Effector CD4-positive, alpha-beta T cell (primary cell): Measurements from ENCODE around the gene TRIM45.
"Not testable (repeated sequence)": the region's sequence is repeated elsewhere in the genome, so short reads cannot be mapped to it uniquely, and the experiment has no call there.

Source experiments
- DNase-seq: peaks from one replicate; pipeline ENCODE4 v3.0.0-alpha.2; 2020

The TRIM45 gene

GRCh38 chr1:117128323-117129079 lies 7.0 kb upstream of the TRIM45 start:
- DNase-seq: no peak

GRCh38 chr1:117127795-117128194 lies 6.2 kb upstream of the TRIM45 start:
- DNase-seq: no peak

- no peak for DNase-seq
Measured at GRCh38 chr1:117124661-117125060, 3.1 kb upstream of the TRIM45 start.

DNA sequence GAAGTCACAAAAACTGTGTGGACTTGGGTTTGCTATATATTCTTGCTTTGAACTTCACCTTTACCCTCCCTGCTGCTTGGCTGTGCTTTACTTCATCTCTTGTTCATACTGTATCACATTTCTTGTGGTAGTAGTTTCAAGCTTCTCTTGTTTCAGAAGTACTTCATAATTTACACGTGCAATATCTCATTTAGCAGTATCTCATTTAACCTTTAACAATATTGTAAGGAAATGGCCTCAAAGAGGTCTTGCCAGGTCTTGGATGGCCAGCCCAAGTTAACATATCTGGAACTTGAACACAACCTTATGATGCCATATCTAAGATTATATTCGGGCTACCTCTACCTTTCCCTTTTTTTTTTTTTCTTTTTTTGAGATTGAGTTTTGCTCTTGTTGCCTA lies 1.7 kb upstream of the TRIM45 start:
- no peak for DNase-seq

DNA sequence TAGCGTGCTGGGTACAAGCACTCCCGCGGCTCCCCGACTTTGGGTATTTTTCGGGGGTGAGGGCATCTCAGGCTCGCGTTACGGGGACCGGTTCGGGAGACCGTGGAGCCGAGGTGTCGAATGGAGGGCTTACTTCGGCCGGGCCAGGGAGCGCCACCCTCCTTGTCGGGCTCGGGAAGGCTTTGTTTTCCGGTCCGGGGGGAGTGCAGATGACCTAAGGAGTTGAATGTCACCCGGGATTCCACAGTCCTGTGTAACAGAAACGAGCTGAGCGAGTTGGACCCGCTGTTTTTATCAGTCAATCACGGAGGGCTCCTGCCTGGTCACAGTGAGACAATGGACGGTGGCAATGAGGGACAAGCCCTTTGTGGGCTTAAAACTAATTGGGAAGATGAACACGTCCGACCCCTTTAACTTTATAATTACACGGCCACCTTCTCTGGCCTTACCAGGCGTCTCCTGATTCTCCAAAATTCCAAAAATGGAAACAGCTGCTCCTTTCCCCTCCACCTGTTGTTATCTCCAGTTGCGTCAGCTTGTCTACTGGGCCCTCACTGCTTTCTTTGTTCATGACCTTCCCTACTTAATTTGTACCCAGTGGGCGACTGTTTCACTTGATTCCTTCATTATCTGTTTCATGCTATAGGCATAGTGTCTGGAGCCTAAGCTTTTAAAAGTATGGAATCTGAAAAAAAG lies 929 bp upstream of the TRIM45 start:
- no peak for DNase-seq

- DNase-seq: no peak
Measured at GRCh38 chr1:117120774-117121588, 568 bp downstream of the TRIM45 start.

- not testable (repeated sequence) for DNase-seq
Measured at GRCh38 chr1:117119144-117119543, 2.4 kb downstream of the TRIM45 start.

DNA sequence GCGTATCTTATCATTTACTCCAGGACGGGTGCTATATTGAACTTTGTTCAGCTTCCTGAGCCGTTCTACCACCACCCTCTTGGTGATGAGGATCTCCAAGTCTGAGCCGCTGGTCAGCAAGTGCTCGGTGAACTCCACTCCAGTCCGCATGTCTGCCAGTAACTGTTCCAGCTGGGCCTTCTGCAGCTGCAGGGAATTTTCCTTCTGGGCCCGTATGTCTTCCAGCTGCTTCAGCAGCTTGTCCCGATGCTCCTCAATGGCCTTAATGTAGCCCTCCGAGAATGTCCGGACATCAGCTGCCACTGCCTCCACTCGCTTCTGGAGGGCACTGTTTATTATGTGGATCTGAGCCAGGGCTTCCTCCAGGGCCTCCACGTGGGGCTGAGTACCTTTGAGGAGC lies 3.4 kb downstream of the TRIM45 start:
- DNase-seq: no peak

- no peak for DNase-seq
Measured at GRCh38 chr1:117117697-117118096, 3.9 kb downstream of the TRIM45 start.

DNA sequence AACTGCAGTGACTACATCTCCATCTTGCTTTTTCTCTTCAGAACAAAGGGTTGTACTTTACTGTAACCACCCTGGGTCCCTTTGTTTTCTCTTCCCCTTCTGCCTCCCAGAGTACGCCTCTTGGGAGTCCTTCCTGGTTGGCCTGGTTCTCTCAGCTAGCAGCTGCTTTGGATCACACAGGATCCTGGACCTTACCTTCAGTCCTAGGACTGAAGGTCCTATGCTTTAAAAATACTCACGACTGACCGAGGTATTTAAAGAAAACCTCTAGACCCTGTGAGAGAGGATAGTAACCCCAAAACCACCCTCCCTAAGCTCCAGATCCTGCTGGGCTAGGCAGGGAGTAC lies 4.8 kb downstream of the TRIM45 start:
- DNase-seq: no peak

DNA sequence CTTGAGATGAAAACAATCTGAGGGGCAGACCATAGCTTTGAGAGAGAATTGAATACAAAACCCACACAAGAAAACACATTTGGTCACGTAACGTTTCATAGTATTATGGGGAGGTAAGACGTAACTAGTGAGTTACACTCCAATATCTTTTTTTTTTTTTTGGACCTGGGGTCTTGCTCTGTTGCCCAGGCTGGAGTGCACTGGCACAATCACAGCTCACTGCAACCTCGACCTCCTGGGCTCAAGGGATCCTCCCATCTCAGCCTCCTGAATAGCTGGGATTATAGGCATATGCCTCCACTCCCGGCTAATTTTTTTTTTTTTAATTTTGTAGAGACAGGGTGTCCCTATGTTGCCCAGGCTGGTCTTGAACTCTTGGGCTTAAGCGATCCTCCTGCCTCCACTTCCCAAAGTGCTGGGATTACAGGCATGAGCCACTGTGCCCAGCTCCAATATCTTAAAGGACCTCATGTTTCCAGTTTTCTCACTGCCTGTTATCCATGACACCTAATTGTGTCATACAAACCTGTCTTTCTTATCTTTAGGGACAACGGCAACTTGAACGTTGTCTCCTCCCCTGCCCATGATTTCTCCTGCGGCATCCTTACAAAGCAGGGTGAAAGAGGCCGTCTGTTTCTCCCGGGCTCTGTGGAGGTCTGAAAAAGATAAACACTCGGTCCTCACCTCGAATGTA lies 5.3 kb downstream of the TRIM45 start:
- DNase-seq: no peak

DNA sequence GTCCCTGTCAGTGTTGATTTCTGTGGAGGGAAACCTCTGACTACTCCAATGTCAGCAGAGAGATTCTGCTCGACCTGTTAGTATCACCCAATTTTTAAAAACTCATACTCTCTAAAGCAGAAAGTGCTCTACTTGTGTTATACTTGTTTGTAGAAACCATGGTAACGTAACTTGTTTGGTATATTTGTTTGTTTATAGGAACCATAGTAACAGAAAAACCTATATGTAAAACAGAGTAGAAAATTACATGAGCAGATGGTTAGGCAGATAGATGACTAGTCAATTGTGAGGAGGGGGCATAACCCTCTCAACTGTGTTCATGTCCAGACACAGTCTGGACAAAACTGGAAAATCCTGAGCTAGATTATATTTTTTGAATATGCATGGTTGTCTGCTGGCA lies 6.7 kb downstream of the TRIM45 start:
- no peak for DNase-seq

DNA sequence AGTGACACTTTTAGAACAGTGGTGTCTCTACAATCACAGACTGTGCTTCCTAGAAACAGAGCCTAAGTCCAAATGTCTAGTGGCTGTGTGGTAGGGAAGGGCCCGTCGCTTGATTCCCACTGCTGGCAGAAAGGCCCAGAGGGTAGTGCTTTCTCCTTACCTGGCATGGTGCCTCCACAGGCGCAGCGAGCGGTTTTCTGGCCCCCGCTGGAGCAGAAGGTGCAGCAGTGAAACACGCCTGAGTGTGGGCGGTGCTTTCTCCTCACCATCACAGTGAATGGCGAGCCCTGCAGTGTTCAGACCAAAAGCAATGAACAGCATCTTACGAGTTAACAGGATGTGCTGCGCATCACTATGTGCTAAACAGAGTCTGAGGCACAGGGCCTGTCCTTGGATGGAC lies 8.3 kb downstream of the TRIM45 start:
- no peak for DNase-seq

GRCh38 chr1:117112047-117112717 lies 9.4 kb downstream of the TRIM45 start:
- DNase-seq: no peak

DNA sequence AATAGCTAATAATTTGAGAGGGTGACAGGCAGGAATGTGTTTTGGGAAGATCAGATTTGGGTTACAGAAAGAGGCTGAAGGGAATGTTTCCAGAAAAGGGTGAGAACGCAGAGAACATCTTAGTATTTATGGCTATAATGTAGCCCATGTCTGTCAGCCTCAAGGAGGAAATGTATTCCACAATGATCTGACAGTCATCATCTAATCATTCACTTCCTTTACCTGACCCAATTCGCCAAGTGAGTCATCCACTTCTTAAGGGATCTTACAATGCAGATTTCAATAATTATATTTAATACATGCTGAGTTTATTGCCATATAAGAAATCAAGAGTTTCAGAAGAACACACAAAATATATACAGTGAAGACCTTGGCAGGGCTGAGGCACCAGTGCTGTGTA lies 10.8 kb downstream of the TRIM45 start:
- no peak for DNase-seq

- DNase-seq: no peak
Measured at GRCh38 chr1:117107364-117107763, 14.2 kb downstream of the TRIM45 start.

- no peak for DNase-seq
Measured at GRCh38 chr1:117106478-117106877, 15.1 kb downstream of the TRIM45 start.

GRCh38 chr1:117105722-117106121 lies 15.8 kb downstream of the TRIM45 start:
- no peak for DNase-seq

GRCh38 chr1:117104986-117105385 lies 16.6 kb downstream of the TRIM45 start:
- no peak for DNase-seq

DNA sequence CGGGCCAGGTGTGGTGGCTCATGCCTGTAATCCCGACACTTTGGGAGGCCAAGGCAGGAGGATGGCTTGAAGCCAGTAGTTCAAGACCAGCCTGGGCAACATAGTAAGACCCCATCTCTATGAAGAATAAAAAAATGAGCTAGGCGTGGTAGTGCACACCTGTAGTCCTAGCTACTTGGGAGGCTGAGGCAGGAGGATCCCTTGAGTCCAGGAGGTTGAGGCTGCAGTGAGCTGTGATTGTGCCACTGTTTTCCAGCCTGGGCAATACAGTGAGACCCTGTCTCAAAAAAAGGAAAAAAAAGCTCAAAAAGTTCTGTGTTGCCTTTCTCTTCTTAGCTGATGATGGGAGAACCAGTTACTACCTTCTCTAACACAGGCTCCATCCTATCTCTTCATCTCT lies 19.7 kb downstream of the TRIM45 start:
- not testable (repeated sequence) for DNase-seq

DNA sequence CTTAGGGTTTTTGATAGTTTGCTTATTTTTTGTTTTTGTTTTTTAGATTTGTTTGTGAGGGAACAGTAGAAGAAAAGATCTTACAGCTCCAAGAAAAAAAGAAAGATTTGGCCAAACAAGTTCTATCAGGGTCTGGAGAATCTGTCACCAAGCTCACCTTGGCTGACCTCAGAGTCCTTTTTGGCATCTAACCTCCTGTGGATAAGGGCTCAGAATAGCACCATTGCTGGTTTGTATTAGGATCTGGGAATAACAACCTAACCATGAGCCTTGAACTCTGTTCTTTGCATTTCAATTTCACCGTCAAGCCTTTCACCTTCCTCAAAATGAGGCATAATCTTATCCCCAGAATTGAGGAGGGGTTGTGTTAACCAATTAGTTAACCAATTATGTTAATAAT lies 20.2 kb downstream of the TRIM45 start:
- no peak for DNase-seq

GRCh38 chr1:117098287-117098890 lies 23.2 kb downstream of the TRIM45 start:
- no peak for DNase-seq
